Epithelial cell of prostate (primary cell): ENCODE results near the gene CD160.
"Not testable (repeated sequence)": the region's sequence is repeated elsewhere in the genome, so short reads cannot be mapped to it uniquely, and the experiment has no call there.

Experiments
- DNase-seq: peaks from one replicate; pipeline ENCODE4 v3.0.0-alpha.2; 2011; ENCODE audit warnings: low read depth, low spot score
- H3K27ac ChIP-seq: fragments of 450-650 bp; 2 replicates; pipeline ENCODE4 v1.5.1; 2017; ENCODE audit warnings: mild to moderate bottlenecking

Gene CD160

DNA sequence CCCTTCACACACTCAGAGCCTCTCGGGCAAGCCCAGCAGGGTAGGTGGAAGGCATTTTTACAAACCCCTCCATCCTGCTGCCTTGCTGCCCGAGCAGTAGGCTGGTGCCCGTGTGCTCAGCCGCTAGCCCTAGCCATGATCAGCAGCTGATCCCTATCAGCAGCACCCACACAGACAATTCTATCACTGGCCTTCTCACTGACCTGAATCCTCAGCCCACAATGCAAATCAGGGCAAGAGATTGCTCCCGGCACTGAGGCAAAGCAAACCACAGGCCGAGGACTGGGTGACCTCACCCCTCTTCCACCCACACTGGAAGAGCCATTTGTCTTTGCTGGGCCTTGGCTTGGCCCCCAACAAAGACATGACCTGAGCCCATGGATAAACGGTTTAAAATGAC, 11.2 kb upstream of the CD160 start:
- no peak for DNase-seq
- no peak overlapping the region for H3K27ac ChIP-seq

DNA sequence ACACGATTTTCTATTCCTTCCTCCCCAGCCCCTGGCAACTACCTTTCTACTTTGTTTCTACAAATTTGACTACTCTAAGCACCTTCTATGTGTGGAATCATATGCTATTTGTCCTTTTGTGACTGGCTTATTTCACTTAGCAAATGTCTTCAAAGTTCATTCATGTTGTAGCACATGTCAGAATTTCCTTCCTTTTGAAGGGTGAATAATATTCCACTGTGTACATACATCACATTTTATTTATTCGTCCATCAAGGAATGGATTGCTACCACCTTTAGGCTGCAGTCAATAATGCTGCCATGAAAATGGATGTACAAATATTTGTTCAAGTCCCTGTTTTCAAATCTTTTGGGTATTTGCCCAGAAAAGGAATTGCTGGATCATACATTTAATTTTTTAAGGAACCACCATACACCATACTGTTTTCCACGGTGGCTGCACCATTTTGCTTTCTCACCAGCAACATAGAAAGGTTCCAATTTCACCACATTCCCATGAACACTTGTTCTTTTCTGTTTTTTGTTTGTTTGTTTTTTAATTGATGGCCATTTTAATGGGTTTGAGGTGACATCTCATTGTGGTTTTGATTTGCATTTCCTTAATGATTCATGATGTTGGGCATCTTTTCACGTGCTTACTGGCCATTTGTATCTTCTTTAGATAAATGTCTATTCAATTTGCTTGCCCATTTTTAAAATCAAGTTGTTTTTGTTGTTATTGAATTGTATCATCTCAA, 8.8 kb upstream of the CD160 start:
- H3K27ac ChIP-seq, result no peak overlapping the region
- no peak for DNase-seq

DNA sequence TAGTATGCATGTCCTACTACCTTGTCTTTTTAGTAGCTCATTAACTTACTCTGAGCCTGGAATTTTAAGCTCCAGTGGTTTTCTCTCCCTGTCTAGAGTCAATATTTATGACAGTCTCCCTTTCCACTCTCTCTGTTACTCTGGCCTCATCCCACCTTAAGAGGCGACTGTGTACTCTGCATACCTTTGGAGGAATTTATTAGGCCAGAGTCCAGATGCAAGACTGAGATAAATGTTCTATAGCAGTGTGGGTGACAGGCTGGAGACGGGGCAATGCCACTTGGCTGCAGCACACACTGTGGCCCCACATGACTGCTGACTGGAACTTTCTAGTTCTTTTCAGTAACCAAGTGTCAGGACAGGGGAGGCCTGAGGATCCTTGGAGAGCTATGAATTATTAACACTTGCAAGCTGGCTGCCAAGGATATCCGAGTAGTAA, 8.1 kb upstream of the CD160 start:
- DNase-seq, result no peak
- no peak overlapping the region for H3K27ac ChIP-seq

DNA sequence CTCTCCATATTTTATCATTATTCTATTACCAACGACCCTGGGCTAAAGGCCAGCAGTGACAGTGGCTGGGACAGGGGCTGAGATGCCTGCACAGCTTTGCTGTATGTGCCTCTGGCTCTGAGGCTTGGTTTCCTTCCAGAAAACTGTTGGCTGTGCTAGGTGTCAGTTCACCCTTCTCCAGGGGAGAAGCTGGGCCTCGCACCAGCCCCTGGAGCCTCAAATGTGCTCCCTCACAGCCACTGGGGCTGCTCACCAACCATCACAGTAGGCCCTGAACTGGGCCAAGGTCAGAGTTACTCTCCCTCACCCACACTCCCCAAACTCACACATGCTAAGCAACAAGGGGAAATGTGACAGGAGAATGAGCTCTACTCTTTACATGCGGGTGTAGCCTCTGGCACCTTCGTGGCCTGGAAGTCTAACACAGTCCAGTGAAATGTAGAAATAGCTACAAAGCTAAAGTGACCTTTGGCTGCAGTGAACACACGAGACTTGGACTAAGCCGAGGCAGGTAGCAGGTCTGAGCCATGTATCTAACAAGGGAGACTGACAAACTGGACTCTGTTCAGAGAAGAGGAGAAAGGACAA, 4.7 kb upstream of the CD160 start:
- no peak overlapping the region for H3K27ac ChIP-seq
- no peak for DNase-seq

DNA sequence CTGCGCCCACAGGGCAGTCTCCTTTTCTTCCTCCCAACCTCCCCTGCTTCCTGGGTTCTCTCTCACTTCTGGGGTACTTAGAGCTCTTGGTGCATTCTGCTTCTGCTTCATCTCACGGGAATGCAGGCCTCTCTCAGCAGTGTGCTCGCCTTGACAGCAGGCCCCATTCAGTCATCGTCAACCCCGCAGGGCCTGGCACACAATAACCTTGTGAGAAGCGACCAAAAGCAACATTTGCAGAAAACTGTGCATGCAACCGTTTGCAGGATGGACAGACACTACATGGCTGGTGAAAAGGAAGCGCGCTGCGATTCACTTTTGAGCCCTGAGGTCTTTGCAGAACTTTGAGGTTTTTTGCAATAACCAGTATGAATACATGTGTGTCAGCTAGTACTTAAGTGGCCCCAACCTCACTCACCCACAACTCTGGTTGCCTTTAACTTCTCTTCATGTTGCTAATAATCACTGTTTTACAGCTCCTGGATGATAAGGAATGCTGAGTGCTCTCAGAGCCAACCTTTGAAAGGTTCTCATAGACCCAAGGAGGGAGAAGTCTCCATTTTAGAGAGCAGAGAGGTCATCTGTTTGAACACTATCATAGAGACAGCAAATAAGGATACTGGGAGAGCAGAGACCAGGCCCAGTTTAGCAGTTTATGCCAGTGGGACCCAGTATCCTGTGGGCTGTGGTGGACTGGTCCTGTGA, 2.5 kb upstream of the CD160 start:
- no peak overlapping the region for H3K27ac ChIP-seq
- no peak for DNase-seq

DNA sequence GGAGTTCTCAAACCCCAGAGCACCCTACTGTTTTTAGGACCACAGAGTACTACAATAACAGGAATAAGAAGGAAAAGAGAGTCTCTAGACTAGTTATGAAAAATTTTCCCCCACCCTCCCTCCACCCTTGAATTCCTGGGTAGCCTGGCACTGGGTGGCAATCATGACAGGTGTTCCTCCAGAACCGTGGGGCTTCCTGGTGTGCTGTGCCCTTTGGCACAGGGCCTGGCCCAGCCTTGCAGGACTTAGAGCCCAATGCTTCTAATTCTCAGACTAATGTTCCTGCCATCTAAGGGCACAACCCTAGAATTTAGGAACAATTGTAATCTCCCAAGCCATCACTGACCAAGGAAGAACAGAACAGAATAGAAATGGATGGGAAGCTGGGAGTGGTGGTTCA, 1.5 kb upstream of the CD160 start:
- H3K27ac ChIP-seq, result no peak overlapping the region
- DNase-seq, result no peak

DNA sequence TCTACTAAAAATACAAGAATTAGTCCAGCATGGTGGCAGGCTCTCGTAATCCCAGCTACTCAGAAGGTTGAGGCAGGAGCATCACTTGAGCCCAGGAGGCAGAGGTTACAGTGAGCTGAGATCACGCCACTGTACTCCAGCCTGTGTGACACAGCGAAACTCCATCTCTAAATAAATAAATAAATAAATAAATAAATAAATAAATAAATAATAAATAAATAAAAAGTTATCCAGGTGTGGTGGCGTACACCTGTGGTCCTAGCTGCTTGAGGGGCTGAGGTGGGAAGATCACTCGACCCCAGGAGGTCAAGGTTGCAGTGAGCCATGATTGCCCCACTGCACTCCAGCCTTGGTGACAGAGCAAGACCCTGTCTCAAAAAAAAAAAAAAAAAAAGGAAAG, 834 bp upstream of the CD160 start:
- not testable (repeated sequence) for DNase-seq, H3K27ac ChIP-seq

DNA sequence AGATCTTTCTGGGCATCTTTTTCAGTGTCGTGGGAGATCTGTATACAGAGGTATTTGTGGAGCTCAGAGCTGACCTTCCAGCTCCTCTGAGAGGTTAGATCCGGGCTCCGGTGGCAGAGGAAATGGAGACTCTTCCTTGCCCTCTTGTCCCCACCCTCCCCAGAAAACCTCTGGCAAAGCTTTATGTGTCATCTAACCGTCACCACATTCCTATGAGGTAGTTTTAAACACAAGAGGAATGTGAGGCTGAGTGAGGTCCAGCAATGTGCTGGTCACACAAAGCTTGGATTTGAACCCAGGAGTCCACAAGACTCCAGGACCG, 1.2 kb downstream of the CD160 start:
- no peak overlapping the region for H3K27ac ChIP-seq

DNA sequence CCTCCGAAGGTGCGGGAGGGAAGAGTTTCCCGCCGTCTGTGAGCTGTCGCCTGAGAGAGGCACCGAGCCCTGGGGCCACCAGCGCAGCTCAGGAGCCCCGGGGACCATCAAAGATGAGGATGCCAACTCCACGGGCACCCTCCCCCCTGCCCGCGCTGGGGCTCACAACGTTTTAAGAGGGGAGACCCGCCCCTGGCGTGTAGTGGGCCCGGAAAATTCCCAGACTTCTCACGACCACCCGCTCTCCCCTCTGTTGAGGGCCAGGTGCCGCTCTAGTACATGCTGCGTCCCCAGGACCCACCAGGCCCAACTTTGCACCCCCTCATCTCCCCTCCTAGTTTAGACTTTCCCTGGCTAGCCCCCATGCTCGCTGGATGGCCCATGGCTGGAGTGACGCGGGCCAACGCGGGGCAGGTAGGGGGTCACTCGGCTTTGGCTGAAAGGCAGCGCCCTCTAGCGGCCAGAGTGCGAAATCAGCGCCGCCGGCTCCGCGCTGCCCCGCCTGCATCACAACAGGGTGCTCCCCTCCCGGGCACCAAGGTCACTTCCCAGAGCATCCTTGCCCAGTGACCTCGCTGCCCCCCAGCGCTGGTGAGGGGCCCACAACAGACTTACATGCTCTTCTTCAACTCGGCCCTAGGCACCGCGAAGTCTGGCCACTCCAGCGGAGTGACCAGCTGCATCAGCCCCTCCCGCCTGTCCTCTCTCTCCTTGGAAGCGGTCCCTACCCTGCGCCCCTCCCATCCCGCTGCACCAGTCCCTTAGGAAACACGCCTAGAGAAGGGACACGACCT, 1.8 kb downstream of the CD160 start:
- no peak overlapping the region for H3K27ac ChIP-seq

More for the DNA sequence above, 1.2 kb downstream of the CD160 start:
- peak; percentile 29 for DNase-seq

DNA sequence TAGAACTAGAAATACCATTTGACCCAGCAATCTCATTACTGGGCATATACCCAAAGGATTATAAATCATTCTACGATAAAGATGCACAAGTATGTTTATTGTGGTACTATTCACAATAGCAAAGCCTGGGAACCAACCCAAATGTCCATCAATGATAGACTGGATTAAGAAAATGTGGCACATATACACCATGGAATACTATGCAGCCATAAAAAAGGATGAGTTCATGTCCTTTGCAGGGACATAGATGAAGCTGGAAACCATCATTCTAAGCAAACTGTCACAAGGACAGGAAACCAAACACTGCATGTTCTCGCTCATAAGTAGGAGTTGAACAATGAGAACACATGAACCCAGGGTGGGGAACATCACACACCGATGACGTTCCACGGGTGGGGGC, 6.9 kb downstream of the CD160 start:
- H3K27ac ChIP-seq, DNase-seq: not testable (repeated sequence)

More for the DNA sequence above, 1.8 kb downstream of the CD160 start:
- no peak for DNase-seq

DNA sequence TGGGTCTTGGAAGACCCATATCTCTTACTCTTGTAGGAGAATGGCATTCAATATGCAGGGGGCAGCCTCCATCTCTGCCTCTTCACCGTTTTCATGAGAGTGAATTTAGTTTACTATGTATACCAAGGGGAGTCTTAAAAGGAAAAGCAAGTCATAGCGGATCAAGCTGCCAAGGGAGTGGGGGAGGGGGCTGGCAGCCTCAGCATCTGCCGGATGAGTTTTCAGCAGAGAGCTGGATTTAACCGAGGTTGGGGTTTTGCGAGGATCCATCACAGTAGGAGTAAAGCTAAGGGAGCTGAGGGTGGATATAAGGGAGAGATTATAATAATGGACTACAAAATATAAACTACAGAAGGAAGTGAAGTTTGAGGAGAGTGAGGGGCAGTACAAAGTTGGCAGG, 9.9 kb downstream of the CD160 start:
- DNase-seq, result no peak
- H3K27ac ChIP-seq, result no peak overlapping the region

DNA sequence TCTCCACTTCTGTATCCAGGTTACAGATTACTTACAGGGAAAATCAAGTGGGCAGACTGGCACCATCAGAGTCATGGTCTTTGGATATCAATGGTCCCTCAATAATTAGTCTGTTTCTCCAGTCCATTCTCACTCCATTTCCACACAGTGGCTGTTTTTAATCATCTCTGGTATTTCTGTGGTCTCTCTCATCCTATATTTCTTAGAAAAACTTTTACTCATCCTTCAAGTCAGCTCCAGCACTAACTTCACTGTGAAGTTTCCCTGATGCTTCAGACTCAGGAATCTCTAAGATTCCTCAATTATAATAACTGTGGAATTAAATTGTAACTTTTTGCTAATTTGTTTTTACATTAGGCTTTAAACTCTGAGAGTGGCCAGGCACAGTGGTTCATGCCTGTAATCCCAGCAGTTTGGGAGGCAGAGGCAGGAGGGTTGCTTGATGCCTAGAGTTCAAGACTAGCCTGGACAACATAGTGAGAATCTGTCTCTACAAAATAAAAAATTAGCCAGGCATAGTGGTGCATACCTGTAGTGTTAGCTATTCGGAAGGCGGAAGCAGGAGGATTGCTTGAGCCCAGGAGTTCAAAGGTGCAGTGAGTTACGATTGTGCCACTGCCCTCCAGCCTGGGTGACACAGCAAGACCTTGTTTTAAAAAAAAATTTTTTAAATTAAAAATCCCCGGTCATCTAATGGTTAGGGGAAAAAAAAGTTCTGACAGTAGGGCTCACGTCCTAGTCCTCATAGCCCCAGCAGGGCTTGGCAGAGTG, 10.6 kb downstream of the CD160 start:
- no peak for DNase-seq
- no peak overlapping the region for H3K27ac ChIP-seq

DNA sequence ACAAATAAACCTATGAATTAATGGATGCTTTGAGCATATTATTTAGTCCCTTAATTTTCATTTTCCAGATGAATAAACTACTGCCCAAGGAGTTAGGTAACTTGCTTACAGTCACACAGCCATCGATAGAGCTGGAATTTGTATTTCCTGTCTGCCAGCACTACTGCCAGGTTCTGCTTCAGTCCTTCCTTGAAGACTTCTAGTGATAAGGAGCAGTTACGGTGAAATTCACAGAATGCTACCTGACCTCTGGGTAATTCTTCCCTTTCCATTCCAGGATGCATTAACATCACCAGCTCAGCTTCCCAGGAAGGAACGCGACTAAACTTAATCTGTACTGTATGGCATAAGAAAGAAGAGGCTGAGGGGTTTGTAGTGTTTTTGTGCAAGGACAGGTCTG, 11.2 kb downstream of the CD160 start:
- no peak for DNase-seq
- no peak overlapping the region for H3K27ac ChIP-seq

DNA sequence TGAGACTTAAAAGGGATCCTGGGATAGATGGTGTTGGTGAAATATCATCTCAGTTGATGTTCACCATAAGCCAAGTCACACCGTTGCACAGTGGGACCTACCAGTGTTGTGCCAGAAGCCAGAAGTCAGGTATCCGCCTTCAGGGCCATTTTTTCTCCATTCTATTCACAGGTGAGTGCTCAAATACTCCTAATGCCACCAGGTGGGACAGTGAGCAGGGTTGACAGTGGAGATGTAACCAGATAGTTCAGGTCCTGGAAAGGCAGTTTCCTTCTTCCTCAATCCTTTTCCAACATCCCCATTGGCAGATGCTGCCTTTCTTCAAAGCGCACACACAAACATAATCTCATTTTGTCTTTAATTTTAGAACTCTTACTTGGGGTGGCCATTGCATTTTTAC, 11.6 kb downstream of the CD160 start:
- no peak for DNase-seq
- H3K27ac ChIP-seq, result no peak overlapping the region

DNA sequence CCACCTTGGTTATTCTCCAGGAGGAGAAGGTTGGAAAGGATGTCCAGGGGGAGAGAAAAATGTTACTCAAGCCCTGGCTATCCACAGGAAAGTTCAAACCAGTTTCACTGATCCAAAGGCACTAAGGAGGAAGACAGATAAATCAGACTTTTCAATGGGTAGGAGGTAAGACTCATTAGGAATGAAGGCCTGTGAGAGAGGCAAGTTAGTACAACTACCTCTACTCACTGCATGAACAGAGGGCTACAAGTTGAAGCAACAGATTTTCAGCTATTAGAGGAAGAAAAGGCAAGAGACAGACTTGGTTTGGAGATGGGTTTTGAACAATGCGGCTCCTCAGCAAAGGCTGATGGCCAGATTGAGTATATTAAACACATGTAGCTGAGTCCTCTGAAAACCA, 16.9 kb downstream of the CD160 start:
- peak; percentile 31 for DNase-seq
- H3K27ac ChIP-seq, result peak overlapping the region; percentile 65

DNA sequence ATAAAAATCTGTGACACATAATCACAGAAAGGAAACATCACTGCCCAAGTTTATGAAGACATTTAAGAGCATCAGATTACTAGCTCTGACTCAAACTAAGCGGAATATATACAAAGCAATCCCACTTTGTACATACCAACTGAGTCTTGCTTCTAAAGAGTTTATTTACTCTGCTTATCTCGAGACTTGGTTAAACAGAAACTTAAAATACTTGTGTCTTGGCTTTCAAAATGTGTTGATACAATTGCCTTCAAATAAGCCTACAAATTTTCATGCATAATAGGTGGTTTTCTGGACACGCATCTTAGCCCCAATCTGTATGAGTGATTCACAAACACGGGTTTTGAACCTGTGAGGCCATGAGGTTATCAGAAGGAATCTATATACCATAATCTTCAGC, 21.0 kb downstream of the CD160 start:
- DNase-seq, result peak; percentile 52

DNA sequence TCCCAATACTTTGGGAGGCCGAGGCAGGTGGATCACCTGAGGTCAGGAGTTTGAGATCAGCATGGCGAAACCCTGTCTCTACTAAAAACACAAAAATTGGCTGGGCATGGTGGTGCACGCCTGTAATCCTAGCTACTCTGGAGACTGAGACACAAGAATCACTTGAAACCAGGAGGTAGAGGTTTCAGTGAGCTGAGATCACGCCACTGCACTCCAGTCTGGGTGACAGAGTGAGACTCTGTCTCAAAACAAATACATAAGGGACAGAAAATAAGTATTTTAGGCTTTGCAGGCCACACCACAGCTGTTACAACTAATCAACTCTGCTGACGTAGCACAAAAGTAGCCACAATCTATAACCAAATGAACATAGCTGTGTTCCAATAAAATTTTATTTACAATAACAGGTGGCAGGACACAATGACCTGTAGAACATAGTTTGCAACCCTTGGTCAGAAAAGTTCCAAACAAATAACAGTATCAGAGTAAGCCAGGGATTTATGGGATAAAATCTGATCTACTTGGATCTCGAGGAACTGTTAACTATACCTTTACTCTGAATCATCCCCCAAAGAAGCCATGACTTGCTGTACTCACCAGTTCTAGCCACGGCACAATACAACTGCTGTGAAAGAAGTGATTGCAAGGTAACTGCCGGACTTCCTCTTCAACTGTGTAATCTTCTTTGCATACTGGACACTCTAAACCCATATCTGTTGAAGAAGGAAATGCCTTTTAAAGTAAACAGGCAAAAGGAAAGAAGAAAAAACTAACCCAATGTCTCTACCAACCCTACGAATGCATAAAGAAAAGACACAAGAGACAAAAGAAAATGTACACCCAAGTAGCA, 28.3 kb downstream of the CD160 start:
- no peak for DNase-seq
- H3K27ac ChIP-seq, result no peak overlapping the region

More for the DNA sequence above, 21.0 kb downstream of the CD160 start:
- peak overlapping the region; percentile 3 for H3K27ac ChIP-seq

DNA sequence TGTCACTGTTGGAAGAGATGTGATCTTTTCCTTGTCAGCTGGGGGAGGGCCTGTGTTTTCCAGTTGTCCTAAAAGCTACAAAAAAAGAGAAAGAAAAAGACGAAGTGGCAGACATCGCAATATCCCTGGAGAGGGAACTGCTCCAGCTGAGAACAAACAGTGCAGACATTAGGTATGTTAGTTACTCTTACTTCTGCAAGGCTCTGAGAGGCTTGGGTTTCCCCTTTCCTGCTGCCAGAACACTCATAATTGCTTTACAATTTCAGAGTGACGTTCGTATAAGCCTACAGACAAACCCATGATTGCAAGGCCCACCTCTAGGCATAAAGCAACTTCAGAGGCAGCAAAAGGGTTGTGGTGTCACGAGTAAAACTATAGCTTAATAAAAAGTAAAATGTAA, 31.1 kb downstream of the CD160 start:
- H3K27ac ChIP-seq, result no peak overlapping the region
- DNase-seq, result no peak

DNA sequence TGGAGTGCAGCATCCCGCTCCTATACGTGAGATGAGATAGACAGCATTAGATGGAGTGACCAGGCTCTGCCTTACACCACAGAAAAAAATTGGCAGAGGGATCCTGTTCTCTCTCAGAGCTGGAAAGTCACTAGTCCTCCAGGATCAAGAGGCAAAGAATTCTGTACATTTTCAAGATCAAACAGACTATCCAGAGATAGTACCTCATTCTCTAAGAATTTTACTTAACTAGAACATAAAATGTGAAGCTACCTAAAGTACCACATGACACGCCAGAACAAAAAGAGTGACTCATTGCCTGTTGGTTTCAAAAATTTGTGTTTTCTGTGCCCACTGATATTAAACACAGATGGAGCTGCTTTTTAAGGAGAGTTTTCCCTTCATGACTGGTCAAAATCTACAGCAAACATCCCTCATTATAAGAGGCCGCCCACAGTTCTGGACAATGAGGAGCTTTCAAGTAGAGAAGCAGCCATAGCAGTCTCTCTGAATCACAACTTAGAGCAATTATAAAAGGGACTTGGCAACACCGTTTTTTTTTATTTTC, 32.3 kb downstream of the CD160 start:
- DNase-seq, result no peak
- H3K27ac ChIP-seq, result peak overlapping the region; percentile 36
